ENCODE measurements around the gene CMSS1. TPM values are rescaled to one million over a fixed set of nuclear protein-coding genes. Genes with fewer than 3 reads are reported as not detected.
A peak's percentile ranks its signal among the peaks of the same experiment; 100 is the strongest.

CMSS1 gene
- total RNA-seq, 4 donors from 2014 or later, result 9.2 to 18.5 (median 12.9) TPM

DNA sequence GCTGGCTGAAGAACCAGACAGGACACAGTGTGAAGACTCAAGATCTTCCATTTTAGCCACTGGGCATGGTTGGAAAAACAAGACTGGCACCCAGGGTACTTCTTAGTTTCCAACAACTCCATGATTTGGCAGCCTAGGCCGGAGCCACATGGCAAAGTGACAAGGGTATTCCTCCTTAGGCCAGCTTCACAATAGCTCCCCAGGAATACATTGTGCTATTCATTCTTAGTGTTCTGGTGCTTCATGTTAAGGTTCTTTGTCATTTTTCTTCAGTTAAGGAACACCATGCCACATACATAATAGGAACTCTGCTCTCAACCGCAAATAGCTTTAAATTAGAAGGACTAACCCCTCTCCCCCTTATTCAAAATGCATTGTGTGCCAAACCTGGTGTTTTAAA is 304.7 kb downstream of the CMSS1 start:
- TF ChIP-seq, protein P1, sequence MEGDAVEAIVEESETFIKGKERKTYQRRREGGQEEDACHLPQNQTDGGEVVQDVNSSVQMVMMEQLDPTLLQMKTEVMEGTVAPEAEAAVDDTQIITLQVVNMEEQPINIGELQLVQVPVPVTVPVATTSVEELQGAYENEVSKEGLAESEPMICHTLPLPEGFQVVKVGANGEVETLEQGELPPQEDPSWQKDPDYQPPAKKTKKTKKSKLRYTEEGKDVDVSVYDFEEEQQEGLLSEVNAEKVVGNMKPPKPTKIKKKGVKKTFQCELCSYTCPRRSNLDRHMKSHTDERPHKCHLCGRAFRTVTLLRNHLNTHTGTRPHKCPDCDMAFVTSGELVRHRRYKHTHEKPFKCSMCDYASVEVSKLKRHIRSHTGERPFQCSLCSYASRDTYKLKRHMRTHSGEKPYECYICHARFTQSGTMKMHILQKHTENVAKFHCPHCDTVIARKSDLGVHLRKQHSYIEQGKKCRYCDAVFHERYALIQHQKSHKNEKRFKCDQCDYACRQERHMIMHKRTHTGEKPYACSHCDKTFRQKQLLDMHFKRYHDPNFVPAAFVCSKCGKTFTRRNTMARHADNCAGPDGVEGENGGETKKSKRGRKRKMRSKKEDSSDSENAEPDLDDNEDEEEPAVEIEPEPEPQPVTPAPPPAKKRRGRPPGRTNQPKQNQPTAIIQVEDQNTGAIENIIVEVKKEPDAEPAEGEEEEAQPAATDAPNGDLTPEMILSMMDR (IDR thresholded peaks at IDR 0.05), result no peak
- no peak for TF ChIP-seq POLR2A (IDR thresholded peaks at IDR 0.05)
- intact Hi-C loops (cut with DNase I), result no loop called here
- Histone ChIP-seq H3K4me1 (peaks cover 0 to 4% (median 0%) of the 10 kb centered on the region in 3 donors), H3K27ac (no peak overlapping the region), H3K4me3 (no peak overlapping the region), H3K9me3 (no peaks in the 10 kb centered on the region), H3K27me3 (no peaks in the 10 kb centered on the region), H3K36me3 (no peaks in the 10 kb centered on the region)
- DNase-seq, result no peak
- WGBS, 2 donors, result 97 to 100% methylated on average over 2 of the region's 2 CpGs

DNA sequence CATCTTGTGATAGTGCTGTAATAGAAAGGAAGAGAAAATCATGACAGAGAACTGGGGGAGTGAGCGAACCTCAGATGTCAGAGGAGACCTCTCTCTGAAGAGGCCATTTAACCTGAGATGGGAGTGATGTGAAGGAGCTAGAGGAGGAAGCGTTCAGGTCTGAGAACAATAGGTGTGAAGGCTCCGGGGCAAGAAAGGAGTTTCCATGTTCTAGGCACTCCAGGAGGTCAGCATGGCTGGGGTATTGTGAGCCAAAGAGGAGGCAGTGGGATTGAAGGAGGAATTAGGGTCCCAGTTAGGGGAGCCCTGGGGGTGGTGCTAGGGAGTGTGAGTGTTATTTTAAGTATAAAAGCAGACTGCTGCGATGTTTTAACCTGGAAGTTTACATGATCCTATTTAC is 305.4 kb downstream of the CMSS1 start:
- H3K36me3 ChIP-seq, result no peaks in the 10 kb centered on the region
- H3K4me1 ChIP-seq, result peaks cover 0 to 4% (median 0%) of the 10 kb centered on the region in 3 donors
- no peaks in the 10 kb centered on the region for H3K9me3 ChIP-seq
- WGBS, 2 donors, result 88 to 93% methylated on average over 4 of the region's 4 CpGs
- DNase-seq, result no peak
- TF ChIP-seq POLR2A (IDR thresholded peaks at IDR 0.05), result no peak
- TF ChIP-seq, protein P1 (IDR thresholded peaks at IDR 0.05), result no peak
- H3K27ac ChIP-seq, result no peak overlapping the region
- no peak overlapping the region for H3K4me3 ChIP-seq
- intact Hi-C loops (cut with DNase I), result no loop called here
- no peaks in the 10 kb centered on the region for H3K27me3 ChIP-seq

DNA sequence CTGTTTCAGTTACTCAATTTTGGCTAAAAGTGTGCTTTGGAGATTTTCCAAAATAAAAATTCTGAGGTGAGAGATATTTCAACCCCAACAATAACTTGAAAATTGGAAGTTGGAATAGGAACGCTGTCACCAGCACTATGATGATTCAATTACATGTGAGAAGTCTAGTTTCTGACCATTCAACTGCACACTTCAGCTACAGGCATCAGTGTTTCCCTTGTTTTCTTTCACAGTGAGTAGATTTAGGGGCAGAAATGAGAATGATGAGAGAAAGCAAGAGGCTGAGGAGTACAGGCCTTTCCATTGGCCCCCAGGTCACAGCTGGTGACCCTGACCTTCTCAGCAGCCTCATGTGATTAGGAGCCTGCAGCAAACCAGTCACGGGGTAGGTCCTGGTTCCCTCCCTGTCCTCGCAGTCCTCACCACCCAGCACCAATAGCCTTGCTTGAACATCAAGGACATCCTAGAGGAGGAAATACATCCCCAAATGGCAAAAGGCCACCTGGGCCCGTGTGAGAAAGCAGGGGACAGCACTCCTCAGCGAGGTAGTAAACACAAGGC is 306.6 kb downstream of the CMSS1 start:
- H3K4me1 ChIP-seq, result peaks cover 0 to 4% (median 0%) of the 10 kb centered on the region in 3 donors
- TF ChIP-seq, protein P1 (IDR thresholded peaks at IDR 0.05), result no peak
- TF ChIP-seq POLR2A (IDR thresholded peaks at IDR 0.05), result no peak
- DNase-seq, result no peak
- WGBS, 2 donors, result 88 to 90% methylated on average over 3 to 5 of the region's 5 CpGs
- H3K27me3 ChIP-seq, result no peaks in the 10 kb centered on the region
- no peaks in the 10 kb centered on the region for H3K36me3 ChIP-seq
- H3K27ac ChIP-seq, result no peak overlapping the region
- no peak overlapping the region for H3K4me3 ChIP-seq
- intact Hi-C loops (cut with DNase I), result no loop called here
- no peaks in the 10 kb centered on the region for H3K9me3 ChIP-seq

DNA sequence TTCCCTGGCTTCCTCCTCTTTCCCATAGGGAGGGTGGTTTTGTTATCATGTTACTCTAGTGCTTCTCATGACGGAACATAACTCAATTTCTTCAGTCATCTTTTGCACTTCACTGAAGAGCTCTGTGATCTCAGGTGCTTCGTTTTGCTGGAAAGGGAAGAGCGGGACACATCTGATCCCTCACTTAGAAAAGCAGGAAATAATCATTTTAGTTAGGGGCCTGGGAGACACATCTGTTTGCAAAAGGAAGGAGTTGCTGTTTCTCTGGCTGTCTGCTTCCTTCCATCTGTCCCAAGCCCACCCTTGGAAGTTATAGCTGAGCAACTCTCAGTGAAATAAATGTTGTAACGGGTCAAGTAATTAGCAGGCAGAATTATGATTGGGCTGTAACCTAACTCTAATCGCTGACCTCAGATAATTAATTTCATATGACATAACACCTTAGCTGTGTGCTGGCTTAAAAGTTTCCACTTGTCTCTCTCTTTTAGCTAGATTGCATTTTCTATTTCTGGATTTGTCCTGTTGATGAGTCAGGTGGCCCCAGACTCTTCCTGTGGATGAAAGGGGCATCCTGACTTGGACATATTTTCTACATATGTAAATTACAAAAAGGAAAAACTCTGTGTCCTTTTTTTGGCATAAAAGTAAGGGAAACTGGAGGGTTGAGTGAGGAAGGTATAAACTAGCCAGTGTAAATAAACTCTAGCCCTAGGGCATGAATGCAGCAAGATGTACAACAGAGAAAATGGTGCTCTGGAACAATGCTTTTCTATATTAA is 307.7 kb downstream of the CMSS1 start:
- no peaks in the 10 kb centered on the region for H3K36me3 ChIP-seq
- H3K4me3 ChIP-seq, result no peak overlapping the region
- WGBS, 2 donors, result 71 to 85% methylated on average over 5 of the region's 5 CpGs
- no peaks in the 10 kb centered on the region for H3K9me3 ChIP-seq
- H3K27ac ChIP-seq, result peak overlapping the region in 1 of 4 donors; percentile 17
- no peaks in the 10 kb centered on the region for H3K27me3 ChIP-seq
- intact Hi-C loops (cut with DNase I), result no loop called here
- no peak for DNase-seq
- TF ChIP-seq POLR2A (IDR thresholded peaks at IDR 0.05), result no peak
- TF ChIP-seq, protein P1 (IDR thresholded peaks at IDR 0.05), result no peak
- peaks cover 0 to 4% (median 0%) of the 10 kb centered on the region in 3 donors for H3K4me1 ChIP-seq

DNA sequence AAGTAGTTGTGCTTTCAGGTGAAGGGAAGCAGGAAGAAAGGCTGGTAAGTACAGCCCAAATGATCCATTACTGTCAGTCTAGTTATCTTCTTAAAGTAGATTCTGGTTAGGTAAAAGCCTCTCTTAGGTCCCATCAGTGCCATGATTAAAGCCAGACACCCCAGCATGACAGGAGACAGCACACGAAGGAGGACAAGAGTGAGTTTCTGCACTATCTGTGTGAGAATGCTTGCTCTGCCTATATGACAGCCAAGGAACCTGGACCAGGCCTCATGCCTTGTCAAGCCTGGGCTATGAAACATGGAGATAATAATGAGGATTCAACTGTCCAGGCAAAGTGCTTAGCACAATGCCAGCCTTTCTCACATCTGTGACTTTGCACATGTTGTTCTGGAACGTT is 310.1 kb downstream of the CMSS1 start:
- WGBS, 2 donors, result 77 to 79% methylated on average over 2 of the region's 2 CpGs
- intact Hi-C loops (cut with DNase I), result no loop called here
- Histone ChIP-seq H3K27ac (no peak overlapping the region), H3K36me3 (no peaks in the 10 kb centered on the region), H3K4me1 (peaks cover 0 to 4% (median 0%) of the 10 kb centered on the region in 3 donors), H3K9me3 (no peaks in the 10 kb centered on the region), H3K27me3 (no peaks in the 10 kb centered on the region), H3K4me3 (no peak overlapping the region)
- TF ChIP-seq POLR2A (IDR thresholded peaks at IDR 0.05), result no peak
- TF ChIP-seq, protein P1 (IDR thresholded peaks at IDR 0.05), result no peak
- no peak for DNase-seq
